ENCODE results near the gene TSPAN31. TPM values are rescaled to one million over a fixed set of nuclear protein-coding genes. Genes with fewer than 3 reads are reported as not detected.
"Not testable (repeated sequence)": the region's sequence is repeated elsewhere in the genome, so short reads cannot be mapped to it uniquely, and the experiment has no call there.

TSPAN31 gene, protein sequence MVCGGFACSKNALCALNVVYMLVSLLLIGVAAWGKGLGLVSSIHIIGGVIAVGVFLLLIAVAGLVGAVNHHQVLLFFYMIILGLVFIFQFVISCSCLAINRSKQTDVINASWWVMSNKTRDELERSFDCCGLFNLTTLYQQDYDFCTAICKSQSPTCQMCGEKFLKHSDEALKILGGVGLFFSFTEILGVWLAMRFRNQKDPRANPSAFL
- polyA plus RNA-seq (2012; ENCODE audit: missing spikeins): 30.4 TPM

DNA sequence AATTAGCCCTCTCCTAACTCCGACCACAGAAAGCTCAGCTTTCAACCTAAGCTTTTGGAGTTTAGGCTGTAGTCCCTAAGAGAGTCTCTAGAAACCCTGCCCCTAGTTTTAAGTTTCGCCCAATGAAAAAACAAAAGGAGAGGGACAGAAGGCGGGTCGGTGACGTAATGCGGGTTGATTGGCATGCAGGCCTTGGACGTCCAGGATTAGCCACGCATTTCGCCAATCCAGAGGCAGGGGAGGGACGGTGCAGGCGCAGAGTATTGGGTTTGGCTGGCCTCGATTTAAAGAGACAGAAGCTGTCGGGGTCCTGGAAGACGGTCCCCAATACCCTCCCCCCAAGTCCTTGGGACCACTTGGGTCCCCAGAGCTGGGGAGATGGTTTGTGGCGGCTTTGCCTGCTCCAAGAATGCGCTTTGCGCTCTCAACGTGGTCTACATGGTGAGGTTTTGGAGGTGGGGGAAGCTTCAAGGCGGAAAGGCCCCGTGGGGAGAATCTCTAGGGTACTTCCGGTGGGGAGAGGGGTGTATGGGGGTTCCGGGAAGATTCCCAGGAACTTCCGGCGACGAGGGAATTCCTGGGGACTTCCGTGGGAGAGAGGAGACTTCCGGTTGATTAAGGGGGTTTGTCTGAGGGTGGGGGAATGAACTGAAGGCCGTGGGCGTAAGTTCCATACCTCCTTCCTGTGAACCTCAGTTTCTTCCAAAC is at the start of gene TSPAN31:
TSS of gene TSPAN31 (plus strand) at position 263 of the 708 bp plus-strand sequence. CDS start at position 379, 116 bp downstream.
- FAIRE-seq: peak; percentile 96
- peak; percentile 69 for TF ChIP-seq POLR2A (IDR thresholded peaks at IDR 0.05; ENCODE audit: low read depth, low read length)
- peak; percentile 37; the same call in 1 of the 2 replicates for TF ChIP-seq TAF1 (IDR thresholded peaks at IDR 0.05; ENCODE audit: borderline replicate concordance, low read depth, low read length)
- TF ChIP-seq POLR2AphosphoS5 (IDR thresholded peaks at IDR 0.05; ENCODE audit: low read depth, low read length): peak; percentile 58
- DNase-seq (ENCODE audit: insufficient read length): peak; percentile 84

DNA sequence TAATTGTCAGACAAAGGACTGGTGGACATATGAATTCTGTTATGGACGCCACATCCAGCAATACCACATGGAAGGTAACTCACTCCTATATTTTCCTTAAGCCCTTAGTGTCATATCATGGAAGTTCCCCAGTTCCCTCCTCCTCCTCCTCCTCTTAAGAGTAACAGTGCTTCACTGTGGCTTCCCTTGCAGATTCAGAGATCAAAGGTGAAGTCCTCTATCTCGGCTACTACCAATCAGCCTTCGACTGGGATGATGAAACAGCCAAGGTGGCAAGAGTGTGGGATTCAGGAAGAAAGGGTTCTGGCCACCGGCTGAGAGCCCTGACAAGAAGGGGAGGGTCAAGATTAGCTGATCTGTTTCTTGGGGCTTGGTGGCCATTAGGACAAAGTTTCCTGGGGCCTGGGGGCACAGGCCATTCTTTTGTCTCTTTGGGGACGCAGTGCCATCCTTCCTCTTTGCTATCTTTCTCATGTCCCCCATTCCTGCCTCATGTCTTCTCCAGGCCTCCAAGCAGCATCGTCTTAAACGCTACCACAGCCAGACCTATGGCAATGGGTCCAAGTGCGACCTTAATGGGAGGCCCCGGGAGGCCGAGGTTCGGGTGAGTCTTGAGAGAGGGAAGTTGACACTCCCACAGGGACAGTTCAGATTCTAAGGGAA is 48.9 kb upstream of the TSPAN31 start:
- FAIRE-seq: no peak
- no peak for DNase-seq (ENCODE audit: insufficient read length)
- TF ChIP-seq POLR2A (IDR thresholded peaks at IDR 0.05; ENCODE audit: low read depth, low read length) (no peak), POLR2AphosphoS5 (IDR thresholded peaks at IDR 0.05; ENCODE audit: low read depth, low read length) (no peak), TAF1 (IDR thresholded peaks at IDR 0.05; ENCODE audit: borderline replicate concordance, low read depth, low read length) (no peak)

DNA sequence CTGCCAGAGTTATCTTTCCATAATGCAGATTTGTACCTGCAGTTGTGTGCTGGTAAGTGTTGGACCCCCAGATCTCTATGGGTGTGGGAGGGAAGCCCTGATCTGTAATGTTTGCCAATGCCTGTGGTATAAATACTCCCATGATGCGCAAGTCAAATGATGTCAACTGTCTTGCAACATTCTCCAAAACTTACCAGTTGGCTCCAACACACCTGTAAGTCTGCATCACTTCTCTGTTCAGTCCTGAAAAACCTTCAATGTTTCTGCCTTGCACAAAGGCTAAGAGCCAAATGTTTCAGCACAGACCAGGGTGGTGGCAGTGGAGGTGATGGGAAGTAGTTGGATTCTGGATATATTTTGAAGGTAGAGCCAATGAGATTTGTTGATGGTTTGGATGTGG is 47.8 kb upstream of the TSPAN31 start:
- DNase-seq (ENCODE audit: insufficient read length) (no peak), FAIRE-seq (no peak)
- TF ChIP-seq POLR2AphosphoS5 (IDR thresholded peaks at IDR 0.05; ENCODE audit: low read depth, low read length) (no peak), TAF1 (IDR thresholded peaks at IDR 0.05; ENCODE audit: borderline replicate concordance, low read depth, low read length) (no peak), POLR2A (IDR thresholded peaks at IDR 0.05; ENCODE audit: low read depth, low read length) (no peak)

DNA sequence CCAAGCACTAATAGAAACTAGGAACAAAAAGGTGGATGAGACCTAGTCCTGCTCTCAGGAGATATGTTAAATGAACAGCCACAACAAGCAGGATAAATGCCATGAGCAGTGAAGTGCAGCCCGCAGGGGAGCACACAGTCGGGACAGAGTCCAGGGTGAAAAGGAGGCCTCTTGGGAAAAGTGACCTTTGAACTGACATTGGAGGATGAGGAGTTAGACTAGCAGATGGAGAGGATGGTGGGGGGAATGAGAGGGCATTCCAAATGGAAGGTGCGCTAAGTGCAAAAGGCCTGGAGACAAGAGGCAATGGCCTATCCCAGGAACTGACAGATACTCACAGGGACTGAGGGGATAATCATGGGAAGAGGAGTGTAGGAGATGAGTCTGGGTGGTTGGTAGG is 46.4 kb upstream of the TSPAN31 start:
- FAIRE-seq (no peak), DNase-seq (ENCODE audit: insufficient read length) (no peak)
- TF ChIP-seq POLR2A (IDR thresholded peaks at IDR 0.05; ENCODE audit: low read depth, low read length): no peak

DNA sequence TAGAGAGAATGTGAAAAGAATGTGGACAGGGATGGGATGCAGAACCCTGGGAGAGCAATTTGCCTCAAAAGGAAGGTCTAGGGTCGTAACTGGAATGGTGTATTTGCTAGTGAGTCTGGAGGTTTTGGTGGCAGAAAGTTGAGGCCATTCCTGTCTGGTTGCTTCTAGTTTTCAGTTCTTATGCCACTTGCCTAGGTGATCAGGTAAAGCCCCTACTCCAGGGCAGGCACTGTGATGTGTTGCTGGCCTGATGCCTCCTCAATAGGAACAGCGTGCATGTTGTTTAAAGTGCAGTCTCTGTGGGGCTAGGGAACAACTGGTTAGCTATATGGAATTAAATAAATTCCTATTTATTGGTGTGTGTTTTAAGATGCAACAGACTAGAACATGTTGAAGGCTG is 44.5 kb upstream of the TSPAN31 start:
- TF ChIP-seq POLR2A (IDR thresholded peaks at IDR 0.05; ENCODE audit: low read depth, low read length) (no peak), TAF1 (IDR thresholded peaks at IDR 0.05; ENCODE audit: borderline replicate concordance, low read depth, low read length) (no peak), POLR2AphosphoS5 (IDR thresholded peaks at IDR 0.05; ENCODE audit: low read depth, low read length) (no peak)
- FAIRE-seq (no peak), DNase-seq (ENCODE audit: insufficient read length) (no peak)

DNA sequence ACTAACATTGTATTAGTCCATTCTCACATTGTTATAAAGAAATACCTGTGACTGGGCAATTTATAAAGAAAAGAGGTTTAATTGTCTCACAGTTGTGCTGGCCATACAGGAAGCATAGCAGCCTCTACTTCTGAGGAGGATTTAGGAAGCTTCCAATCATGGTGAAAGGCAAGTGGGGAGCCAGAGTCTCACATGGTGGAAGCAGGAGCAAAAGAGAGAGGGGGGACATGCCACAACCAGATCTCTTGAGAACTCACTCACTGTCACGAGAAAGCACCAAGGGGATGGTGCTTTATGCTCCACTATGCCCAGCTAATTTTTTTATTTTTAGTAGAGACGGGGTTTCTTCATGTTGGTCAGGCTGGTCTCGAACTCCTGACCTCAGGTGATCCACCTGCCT is 37.6 kb upstream of the TSPAN31 start:
- no peak for DNase-seq (ENCODE audit: insufficient read length)
- no peak for FAIRE-seq
- no peak for TF ChIP-seq POLR2A (IDR thresholded peaks at IDR 0.05; ENCODE audit: low read depth, low read length)

DNA sequence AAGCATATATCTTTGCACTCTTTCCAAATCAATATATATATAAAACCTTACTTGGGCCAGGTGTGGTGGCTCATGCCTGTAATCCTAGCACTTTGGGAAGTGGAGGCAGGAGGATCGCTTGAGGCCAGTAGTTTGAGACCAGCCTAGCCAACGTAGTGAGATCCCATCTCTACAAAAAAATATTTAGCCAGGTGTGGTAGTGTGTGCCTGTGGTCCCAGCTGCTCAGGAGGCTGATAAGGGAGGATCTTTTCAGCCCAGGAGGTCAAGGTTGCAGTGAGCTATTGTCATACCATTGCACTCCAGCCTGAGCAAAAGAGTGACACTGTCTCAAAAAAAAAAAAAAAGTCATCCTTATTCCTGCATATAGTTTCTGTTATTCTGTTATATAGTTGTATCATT is 36.5 kb upstream of the TSPAN31 start:
- no peak for FAIRE-seq
- no peak for DNase-seq (ENCODE audit: insufficient read length)
- TF ChIP-seq TAF1 (IDR thresholded peaks at IDR 0.05; ENCODE audit: borderline replicate concordance, low read depth, low read length): no peak

DNA sequence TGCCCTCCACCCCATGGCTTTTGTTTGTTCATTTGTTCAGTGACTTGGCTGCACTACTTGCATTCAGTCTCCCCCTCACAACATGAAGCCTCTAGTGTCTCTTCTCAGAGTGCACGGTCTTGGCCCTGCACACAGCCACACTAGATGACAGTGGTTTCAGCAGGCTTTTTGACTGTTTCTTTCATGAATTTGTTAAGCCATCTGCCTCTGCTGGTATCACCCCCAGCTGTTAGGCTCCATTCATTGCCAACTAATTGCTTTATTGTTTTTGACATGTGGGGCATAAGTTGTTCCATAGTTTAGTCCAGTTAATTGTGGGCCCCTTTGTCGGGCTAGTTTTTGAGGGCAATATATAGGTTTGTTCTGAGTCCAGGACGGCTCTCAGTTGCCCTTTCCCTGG is 32.1 kb upstream of the TSPAN31 start:
- no peak for DNase-seq (ENCODE audit: insufficient read length)
- no peak for TF ChIP-seq POLR2A (IDR thresholded peaks at IDR 0.05; ENCODE audit: low read depth, low read length)
- TF ChIP-seq TAF1 (IDR thresholded peaks at IDR 0.05; ENCODE audit: borderline replicate concordance, low read depth, low read length): no peak
- no peak for TF ChIP-seq POLR2AphosphoS5 (IDR thresholded peaks at IDR 0.05; ENCODE audit: low read depth, low read length)
- no peak for FAIRE-seq

DNA sequence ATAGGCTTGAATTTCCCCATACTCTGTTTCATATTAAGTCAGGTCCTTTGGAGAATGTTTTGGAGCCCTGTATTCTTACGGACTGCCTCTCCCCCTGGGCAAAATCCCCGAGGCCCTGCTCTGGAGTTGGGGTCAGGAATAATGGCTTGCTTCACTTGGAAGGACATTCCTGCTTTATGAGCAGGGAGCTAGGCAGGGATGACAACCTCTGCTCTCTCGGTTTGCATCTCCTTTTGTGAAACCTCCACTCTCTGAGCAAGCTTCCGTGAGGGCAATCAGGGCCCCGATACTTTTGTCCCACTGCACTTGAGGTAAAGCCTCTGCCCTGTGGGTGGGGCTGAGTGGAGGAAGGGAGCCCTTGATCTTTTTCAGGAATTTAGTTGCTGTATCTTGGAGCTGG is 31.6 kb upstream of the TSPAN31 start:
- no peak for TF ChIP-seq TAF1 (IDR thresholded peaks at IDR 0.05; ENCODE audit: borderline replicate concordance, low read depth, low read length)
- TF ChIP-seq POLR2A (IDR thresholded peaks at IDR 0.05; ENCODE audit: low read depth, low read length): no peak
- DNase-seq (ENCODE audit: insufficient read length) (no peak), FAIRE-seq (no peak)

DNA sequence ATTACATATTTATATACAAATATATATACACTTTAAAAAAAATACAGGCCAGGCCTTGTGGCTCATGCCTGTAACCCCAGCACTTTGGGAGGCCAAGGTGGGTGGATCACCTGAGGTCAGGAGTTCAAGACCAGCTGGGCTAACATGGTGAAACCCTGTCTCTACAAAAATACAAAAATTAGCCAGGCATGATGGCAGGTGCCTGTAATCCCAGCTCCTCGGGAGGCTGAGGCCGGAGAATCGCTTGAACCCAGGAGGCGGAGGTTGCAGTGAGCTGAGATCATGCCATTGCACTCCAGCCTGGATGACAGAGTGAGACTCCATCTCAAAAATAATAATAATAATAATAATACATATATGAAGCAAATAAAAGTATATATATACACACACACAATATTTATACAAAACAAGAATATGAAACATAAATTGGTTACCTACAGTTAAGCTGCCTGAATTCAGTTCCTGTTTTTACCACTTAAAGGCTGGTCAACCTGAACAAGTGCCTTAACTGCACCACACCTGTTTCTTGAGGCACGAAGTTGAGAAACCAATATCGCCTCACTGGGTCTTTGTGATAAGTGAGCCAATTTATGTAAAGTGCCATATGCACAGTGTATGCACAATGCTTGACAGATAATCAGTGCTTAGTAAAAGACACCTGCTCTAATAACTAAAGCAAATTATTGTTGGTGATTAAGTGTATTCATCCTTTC is 29.6 kb upstream of the TSPAN31 start:
- DNase-seq (ENCODE audit: insufficient read length); FAIRE-seq: not testable (repeated sequence)

DNA sequence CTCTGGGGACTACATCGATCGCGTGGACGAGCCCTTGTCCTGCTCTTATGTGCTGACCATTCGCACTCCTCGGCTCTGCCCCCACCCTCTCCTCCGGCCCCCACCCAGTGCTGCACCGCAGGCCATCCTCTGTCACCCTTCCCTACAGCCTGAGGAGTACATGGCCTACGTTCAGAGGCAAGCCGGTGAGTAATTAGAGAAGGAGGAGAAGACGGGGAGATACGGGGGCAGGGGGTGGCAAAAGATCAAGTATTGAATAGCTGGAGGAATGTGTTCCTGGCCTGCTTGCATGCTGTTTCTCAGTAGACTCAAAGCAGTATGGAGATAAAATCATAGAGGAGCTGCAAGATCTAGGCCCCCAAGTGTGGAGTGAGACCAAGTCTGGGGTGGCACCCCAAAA is 29.1 kb upstream of the TSPAN31 start:
- no peak for TF ChIP-seq POLR2AphosphoS5 (IDR thresholded peaks at IDR 0.05; ENCODE audit: low read depth, low read length)
- TF ChIP-seq POLR2A (IDR thresholded peaks at IDR 0.05; ENCODE audit: low read depth, low read length): no peak
- DNase-seq (ENCODE audit: insufficient read length) (no peak), FAIRE-seq (no peak)

DNA sequence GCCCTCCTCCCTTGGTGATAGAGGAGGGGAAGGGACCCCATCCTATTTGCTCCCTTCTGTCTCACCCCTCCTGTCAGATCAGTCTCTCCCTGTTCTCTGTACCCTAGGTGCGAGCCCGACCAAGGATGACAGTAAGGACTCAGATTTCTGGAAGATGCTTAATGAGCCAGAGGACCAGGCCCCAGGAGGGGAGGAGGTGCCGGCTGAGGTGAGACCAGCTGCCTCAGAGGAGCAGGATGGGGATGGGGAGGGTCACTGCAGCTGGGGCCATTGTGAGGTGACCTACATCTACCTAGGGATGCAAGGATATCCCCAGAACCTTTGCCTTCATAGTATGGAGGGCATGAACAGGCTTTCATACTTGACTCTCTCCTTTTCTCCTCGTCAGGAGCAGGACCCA is 28.5 kb upstream of the TSPAN31 start:
- TF ChIP-seq POLR2AphosphoS5 (IDR thresholded peaks at IDR 0.05; ENCODE audit: low read depth, low read length) (no peak), POLR2A (IDR thresholded peaks at IDR 0.05; ENCODE audit: low read depth, low read length) (no peak), TAF1 (IDR thresholded peaks at IDR 0.05; ENCODE audit: borderline replicate concordance, low read depth, low read length) (no peak)
- FAIRE-seq: no peak
- DNase-seq (ENCODE audit: insufficient read length): no peak
